CD4-positive, alpha-beta T cell treated with Interleukin-15 for 4 hours (primary cell): ENCODE results near the gene MCRIP1.
A peak's percentile ranks its signal among the peaks of the same experiment; 100 is the strongest.
"Not testable (repeated sequence)": the region's sequence is repeated elsewhere in the genome, so short reads cannot be mapped to it uniquely, and the experiment has no call there.

ENCODE experiments used
- DNase-seq: peaks from one replicate; pipeline ENCODE4 v3.0.0-alpha.2; 2020; ENCODE audit warnings: low spot score

The MCRIP1 gene

GRCh38 chr17:81840826-81841778, 8.0 kb upstream of the MCRIP1 start:
- no peak for DNase-seq

- DNase-seq = not testable (repeated sequence)
Observed at GRCh38 chr17:81840059-81840458, 7.0 kb upstream of the MCRIP1 start.

GRCh38 chr17:81839301-81839700, 6.2 kb upstream of the MCRIP1 start:
- DNase-seq = no peak

DNA sequence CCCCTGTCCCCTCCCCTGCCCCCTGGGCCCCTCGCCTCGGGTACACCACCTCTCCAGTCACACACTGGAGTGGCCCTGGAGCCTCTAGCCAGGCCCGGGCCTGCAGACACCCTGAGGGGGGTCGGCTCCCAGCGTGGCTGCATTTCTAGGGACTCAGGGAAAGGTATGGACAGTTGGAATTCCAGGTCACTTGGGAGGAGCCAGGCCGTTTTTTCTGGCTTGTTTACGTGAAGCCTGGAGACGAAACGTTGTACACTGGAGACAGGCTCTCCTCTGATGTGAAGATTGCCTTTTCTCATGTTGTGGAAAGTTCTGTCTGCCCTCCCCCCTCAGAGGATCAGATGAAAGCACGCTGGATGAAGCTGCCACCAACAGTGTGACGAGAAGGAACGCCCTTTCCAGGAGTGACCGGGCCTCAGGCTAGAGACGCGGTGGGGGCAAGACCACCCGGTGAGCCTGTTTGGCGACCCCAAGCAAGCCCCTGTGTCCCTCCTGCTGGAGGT, 5.7 kb upstream of the MCRIP1 start:
- DNase-seq = no peak

DNA sequence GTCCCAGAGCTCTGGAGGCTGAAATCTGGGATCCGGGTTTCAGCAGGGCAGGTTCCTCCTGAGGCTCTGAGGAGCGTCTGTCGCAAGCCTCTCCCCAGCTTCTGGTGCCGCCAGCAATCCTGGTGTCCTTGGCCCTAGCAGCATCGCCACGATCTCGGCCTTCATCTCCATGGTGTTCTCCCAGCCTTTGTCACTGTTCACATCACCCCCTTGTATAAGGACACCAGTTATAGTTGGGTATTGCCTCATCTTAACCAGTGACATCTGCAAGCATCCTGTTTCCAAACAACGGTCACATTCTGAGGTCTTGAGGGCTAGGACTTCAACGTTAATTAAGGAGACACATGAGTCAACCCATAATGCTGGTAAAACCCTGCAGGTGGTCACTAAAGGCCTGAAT, 4.5 kb upstream of the MCRIP1 start:
- DNase-seq = no peak

DNA sequence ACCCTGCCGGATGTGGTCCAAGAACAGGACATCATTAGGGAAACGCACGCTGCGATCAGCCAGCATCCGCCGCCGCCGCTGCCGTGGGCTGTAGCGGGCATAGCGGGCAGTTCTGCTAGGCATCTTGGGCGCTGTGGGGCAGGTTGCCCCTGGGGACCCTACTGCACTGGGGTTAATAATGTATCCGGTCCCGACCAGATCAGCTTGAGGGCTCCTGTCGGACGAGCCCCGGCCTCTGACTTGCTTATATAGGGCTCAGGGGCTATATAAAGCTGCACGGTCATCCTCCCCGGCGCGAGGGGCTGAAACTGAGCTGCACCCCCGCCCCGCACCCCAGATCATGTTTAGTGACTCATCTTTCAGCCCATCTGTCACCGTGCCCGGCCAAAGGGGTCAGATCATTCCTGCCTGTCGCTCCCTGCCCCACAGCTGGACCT, 1.8 kb upstream of the MCRIP1 start, which contains the start of gene PPP1R27:
Gene PPP1R27, minus strand, starts transcription at position 220 of the 437 bp plus-strand sequence. Its CDS starts 97 bp downstream, at position 123.
- DNase-seq = no peak

GRCh38 chr17:81833921-81834830, 1.1 kb upstream of the MCRIP1 start:
- DNase-seq = no peak

DNA sequence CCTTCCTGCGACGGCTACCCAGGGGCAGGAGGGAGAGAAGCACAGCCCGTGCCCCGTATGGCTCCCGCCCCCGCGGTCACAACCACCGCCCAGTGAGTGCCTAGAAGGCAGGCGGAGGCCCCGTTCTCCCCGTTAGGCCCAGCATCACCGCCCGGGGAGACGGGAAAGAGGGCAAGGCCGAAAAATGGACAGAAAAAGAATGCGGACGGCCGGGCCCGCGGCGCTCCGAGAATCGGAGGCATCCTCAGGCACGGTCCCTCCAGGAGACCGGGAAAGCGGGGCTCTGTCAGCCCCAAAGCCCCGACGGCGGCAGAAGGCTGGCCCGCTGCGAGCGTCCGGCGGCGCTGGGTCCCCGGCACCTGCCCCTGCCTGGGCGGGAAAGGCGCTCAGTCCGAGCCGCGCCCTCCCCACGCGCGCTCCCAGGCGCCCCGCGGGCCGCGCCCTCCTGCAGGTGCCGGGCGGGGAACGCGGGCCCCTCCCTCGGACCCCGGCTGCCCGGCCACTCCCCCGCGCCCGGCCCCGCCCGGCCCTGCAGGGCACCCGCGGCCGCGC, 407 bp downstream of the MCRIP1 start:
- DNase-seq = peak; percentile 15

DNA sequence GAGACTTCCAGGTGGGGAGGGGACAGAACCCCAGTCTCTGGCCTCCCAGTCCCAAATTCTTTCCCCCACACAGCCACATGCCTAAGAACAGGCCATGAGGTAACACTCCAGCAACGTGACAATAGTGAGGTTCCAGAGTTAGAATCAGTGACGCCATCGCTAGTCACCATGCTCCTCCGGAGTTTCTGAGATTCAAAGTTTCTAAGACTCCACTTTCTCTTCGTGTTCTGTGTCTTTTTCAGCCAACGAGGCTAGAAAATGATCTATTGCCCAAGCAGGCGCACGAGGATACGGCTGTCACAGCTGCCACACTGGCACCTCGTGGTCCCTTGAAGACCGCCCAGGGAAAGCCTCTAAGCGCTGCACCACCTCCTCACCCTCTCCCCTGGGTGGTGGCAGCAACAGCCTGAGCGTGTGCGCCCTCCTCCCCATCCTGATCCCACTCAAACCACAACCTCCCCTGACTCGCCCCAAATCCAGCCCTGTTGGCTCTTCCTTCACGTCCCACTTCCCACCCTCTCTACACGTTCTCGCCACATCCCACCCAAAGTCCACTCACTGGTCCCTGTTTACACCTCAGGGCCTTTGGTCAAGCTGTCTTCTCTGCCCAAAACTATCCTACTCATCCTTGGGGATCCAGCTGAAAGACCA, 1.0 kb downstream of the MCRIP1 start:
- DNase-seq = peak; percentile 42

DNA sequence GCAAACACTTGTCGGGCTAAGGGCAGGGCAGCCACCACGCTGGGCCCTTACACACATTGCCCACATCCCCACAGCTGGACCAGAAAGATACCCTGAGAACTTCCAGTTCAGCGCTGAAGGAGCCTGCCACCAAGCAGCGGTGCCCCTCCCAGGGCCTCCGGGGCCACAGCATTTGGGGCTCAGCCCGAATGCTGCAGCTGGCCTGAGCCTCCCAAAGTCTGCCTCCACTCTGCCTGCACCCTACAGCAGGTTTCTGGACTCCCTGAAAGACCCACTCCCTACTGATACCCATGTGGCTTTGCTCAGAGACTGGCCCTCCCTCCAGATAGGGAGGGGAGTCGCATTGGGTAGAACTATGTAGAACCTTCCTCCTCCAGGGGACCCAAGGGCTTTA, 1.5 kb downstream of the MCRIP1 start:
- no peak for DNase-seq

GRCh38 chr17:81829858-81830257, 3.2 kb downstream of the MCRIP1 start:
- DNase-seq = no peak

DNA sequence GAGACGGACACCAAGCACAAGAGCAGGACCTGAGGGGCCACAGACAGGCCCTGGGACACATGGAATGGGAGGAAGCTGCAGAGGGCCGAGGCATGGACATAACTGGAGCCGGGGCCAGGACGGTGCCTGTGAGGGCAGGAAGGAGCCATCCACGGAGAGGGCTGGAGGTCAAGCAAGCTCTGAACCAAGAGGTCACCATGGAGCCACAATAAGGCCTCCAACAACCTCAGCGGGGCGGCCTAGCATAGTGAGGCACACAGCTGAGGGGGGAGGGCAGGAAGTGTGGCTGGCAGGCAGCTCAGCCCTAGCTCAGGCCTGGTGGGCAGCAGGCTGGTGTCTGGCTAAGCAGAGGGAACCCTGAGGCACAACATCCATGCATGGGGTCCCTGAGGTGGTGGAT, 4.4 kb downstream of the MCRIP1 start:
- DNase-seq = no peak

DNA sequence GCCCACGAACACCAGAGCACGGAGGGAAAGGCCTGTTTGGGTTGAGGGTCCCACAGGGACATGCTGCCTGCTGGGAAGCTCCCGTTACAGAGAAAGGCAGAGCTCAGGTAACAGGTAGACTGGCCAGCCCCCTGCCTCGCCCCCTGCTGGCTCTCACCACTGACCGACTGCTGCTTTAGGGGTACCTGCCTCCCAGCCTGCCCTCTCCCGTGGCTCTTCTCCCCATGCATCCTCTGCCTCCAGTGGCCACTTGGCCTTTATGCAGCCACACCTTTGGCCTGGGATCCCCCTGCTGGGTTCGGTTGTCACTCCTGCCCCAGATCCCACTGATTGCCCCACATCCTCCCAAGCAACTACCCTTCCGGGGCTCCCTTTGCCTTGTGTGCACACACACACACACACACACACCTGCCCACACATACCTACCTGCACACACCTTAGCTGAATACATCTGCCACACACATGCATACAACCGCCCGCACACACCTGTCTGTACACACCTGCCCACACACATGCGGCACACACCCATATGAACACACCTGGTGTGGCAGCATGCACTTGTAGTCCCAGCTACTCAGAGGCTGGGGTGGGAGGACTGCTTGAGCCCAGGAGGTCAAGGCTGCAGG, 7.1 kb downstream of the MCRIP1 start:
- no peak for DNase-seq

- no peak for DNase-seq
Observed at GRCh38 chr17:81824595-81824994, 8.5 kb downstream of the MCRIP1 start.

DNA sequence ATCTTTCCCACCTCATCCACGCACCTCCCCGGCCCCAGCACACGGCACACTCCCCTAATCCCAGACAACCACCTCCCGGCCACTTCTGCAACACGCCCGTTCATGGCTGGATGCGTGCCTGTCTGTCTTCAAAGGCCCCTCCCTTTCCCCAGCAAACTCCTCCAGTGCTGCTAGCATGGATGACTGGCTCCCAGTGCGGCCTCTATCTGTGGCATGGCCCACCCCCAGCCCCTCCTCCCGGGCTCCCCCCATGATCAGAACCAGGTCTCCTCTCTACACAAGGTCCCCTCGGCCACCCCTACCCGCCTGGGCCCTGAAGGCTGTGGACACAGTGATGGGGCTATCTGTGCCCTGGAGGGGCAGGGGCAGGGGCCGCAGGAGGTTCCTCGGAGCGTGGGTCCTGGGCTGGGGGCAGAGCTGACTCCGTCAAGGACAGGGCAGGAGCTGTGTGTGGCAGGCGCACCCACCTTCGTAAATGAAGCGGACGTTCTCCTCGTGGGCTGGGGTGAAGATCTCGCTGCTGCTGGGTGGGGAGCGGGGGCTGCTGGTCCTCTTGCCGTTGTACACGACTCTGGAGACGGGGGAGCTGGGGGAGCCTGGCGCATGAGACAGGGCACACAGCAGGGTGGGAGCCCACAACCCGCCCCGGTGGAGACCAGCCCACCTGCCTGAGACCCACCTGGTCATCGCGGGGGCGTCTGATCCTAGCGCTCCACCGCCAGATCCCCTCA, 9.1 kb downstream of the MCRIP1 start:
- DNase-seq = no peak

DNA sequence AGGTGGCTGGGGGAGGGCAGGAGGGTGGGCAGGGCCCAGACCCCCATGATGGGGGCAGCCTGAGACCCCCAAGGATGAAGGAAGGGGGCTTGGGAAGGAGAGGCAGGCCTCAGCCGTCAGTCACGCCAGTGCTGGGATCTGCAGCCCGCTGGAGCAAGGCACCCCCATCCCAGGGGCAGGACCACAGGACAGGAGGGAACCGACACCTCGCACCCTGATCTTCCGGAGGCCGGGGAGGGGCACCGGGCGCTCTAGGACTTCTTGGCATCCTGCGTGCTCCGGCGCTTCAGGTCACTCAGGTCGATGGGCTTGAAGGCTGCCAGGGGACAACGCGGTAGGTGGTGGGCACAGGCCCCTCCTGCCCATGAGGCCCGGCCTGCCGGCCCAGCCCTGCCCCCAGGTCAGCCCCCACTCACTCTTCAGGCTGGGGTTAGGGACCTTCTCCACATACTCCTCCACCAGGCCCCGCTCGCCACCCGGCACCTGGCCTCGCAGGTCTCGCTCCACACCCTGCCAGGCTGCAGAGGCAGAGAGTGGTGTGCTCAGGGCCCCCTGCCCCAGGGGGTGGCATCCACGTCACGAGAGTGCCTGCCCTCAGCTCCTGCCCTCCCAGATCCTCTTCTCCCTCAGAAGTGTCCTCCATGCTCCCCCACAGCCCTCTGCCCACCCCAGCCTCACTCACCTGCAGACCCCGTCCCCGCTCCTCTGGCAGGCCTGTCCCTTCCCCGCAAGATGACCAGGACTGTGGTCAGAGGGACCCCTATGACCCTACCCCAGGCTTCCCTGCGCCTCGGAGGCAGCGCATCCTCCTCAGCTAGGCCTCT, 9.9 kb downstream of the MCRIP1 start:
- no peak for DNase-seq

- DNase-seq = no peak
Observed at GRCh38 chr17:81822312-81822637, 10.8 kb downstream of the MCRIP1 start.

DNA sequence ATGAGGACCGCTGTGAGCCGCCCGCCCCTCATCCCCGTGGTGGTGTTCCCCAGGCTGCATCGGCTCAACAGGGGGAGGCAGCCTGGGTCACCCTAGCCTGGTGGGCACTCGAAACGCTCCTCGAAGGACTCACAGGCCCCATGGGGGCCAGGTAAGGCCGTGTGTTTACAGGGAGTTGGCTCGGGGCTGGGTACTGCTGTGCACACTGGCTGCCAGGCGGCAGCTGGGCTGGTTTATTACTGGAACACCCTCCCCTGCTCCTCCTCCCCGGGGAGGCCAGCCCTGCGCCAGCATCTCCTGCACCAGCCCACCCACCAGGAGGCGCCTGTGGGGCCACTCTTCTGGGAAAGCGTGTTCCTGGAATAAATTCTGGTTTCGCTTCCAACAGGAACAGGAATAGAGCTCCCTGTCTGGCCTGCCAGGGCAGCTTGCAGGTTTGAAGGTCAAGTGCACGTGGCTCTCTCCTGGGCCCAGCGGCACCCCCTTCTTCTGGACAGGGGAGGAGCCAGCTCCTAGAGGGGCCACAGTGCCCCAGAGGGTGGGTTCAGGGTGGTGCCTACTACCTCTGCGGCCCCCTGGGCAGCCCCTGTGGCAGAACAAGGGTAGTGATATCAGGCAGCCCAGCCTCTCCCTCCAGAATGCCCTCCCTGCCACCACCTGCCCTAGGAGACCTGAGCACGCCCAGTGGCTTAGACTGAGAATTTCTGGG, 11.3 kb downstream of the MCRIP1 start:
- peak; percentile 28 for DNase-seq

DNA sequence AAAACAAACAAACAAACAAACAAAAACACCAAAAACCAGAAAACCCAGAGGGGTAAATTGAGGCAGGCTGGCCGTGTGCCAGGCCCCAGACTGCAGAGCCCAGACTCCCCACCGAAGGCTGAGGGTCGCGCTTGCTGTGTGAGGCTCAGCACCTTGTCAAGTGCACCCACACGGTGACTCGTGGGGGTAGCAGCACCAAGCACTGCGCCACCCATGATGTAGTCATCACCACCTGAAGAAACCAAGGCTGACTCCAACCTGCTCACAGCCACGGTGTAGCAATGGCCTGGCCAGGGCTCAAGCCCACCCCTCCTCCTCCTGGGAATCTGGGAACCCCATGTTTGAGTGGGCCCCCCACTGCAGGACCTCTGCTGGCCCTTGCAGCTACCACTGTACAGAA, 11.9 kb downstream of the MCRIP1 start:
- DNase-seq = no peak
